Thyroid gland (tissue), 4 donors: ENCODE measurements around the gene NMNAT1. TPM values are rescaled to one million over a fixed set of nuclear protein-coding genes. Genes with fewer than 3 reads are reported as not detected.
"Not testable (repeated sequence)": the region's sequence is repeated elsewhere in the genome, so short reads cannot be mapped to it uniquely, and the experiment has no call there.

Experiments
- DNase-seq, 2 donors: peaks; one replicate each; pipeline ENCODE4 v3.0.0-alpha.2; 2019
- H3K27ac ChIP-seq, 3 donors: fragments of 200-600 bp; sonication (generic); 1 replicate in 2 of 3; 2 replicates in 1 of 3; pipeline ENCODE4 v1.5.1; 2016 to 2019; ENCODE audit warnings: mild to moderate bottlenecking in 1 of 3, moderate library complexity in 1 of 3
- H3K27me3 ChIP-seq: fragments of 200-600 bp; sonication (generic); one replicate; pipeline ENCODE4 v1.5.1; 2019
- H3K36me3 ChIP-seq, 2 donors: fragments of 200-600 bp; sonication (generic); one replicate each; pipeline ENCODE4 v1.5.1; 2016 to 2019
- H3K4me1 ChIP-seq, 2 donors: fragments of 200-600 bp; sonication (generic); one replicate each; pipeline ENCODE4 v1.5.1; 2017 to 2019
- H3K4me3 ChIP-seq, 3 donors: fragments of 200-600 bp; sonication (generic); replicated peaks in 1 of 3; 1 replicate in 2 of 3; 2 replicates in 1 of 3; pipeline ENCODE4 v1.5.1; 2016; ENCODE audit warnings: mild to moderate bottlenecking in 1 of 3
- H3K9me3 ChIP-seq: fragments of 200-600 bp; sonication (generic); one replicate; pipeline ENCODE4 v1.5.1; 2017
- CTCF ChIP-seq, 6 experiments: fragments of 200-600 bp in 3 of 6; fragments of 450-650 bp in 3 of 6; sonication (generic) in 3 of 6; IDR thresholded peaks; one replicate each; pipeline ENCODE4 v1.5.1; 2016 to 2019; ENCODE audit warnings: antibody characterized with exemption in 6 of 6, mild to moderate bottlenecking in 2 of 6, inconsistent platforms in 1 of 6, moderate library complexity in 1 of 6
- POLR2A ChIP-seq, 2 donors: fragments of 450-650 bp; IDR thresholded peaks; one replicate each; pipeline ENCODE4 v1.6.1; 2017; ENCODE audit warnings: antibody characterized with exemption in 2 of 2, mild to moderate bottlenecking in 2 of 2, moderate library complexity in 1 of 2
- WGBS, 2 donors: methylation state at CpG; one replicate each; pipeline ENCODE4 v1.1.5; 2017; 5-methylcytosine and 5-hydroxymethylcytosine counted together
- intact Hi-C: fragments of 100-400 bp; cut with DNase I; formaldehyde crosslinking; loops from one replicate; pipeline ENCODE4 v1.15.1; 2023
- total RNA-seq, 4 donors: library from RNA; depleted of rRNA; stranded (reverse); fragments of >200 nt; gene quantifications; one replicate each; pipeline ENCODE4 v1.2.3, GENCODE V29; 2016

Gene NMNAT1
- total RNA-seq, 4 donors from 2014 or later, result 10.7 to 18.4 (median 14.7) TPM

DNA sequence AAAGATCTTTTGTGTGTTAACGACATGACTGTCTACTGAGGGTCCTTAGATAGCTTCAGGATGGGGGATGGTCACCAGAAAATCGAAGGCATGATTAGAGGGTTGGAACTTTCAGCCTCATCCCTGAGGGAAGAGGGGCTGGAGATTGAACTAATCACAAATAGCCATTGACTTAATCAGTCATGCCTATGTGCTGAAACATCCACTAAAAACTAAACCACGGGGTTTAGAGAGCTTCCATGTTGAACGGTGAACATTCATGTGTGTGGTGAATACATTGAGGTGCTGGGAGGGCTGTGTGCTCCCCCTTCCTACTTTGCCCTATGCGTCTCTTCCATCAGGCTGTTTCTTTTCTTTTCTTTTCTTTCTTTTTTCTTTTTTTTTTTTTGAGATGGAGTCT, 70.7 kb downstream of the NMNAT1 start:
- Histone ChIP-seq H3K4me3 (no peak overlapping the region), H3K4me1 (peaks cover 17 to 29% of the 10 kb centered on the region in 2 donors), H3K9me3 (no peaks in the 10 kb centered on the region), H3K27ac (peak overlapping the region; percentile 82 to 90 (median 88)), H3K36me3 (no peaks in the 10 kb centered on the region), H3K27me3 (no peaks in the 10 kb centered on the region)
- 73 to 90% methylated on average over 5 of the region's 5 CpGs for WGBS, 2 donors
- intact Hi-C loops, result no loop called here
- DNase-seq, result no peak
- TF ChIP-seq POLR2A (IDR thresholded peaks at IDR 0.05) (no peak), CTCF (IDR thresholded peaks at IDR 0.05) (no peak)

- DNase-seq, result no peak
- no peaks in the 10 kb centered on the region for H3K27me3 ChIP-seq
- intact Hi-C loops, result no loop called here
- H3K27ac ChIP-seq, result no peak overlapping the region
- H3K4me1 ChIP-seq, result peaks cover 17 to 24% of the 10 kb centered on the region in 2 donors
- H3K4me3 ChIP-seq, result no peak overlapping the region
- H3K9me3 ChIP-seq, result no peaks in the 10 kb centered on the region
- TF ChIP-seq CTCF (IDR thresholded peaks at IDR 0.05) (no peak), POLR2A (IDR thresholded peaks at IDR 0.05) (no peak)
- no peaks in the 10 kb centered on the region for H3K36me3 ChIP-seq
Observed at GRCh38 chr1:10019561-10019960, 76.3 kb downstream of the NMNAT1 start.

DNA sequence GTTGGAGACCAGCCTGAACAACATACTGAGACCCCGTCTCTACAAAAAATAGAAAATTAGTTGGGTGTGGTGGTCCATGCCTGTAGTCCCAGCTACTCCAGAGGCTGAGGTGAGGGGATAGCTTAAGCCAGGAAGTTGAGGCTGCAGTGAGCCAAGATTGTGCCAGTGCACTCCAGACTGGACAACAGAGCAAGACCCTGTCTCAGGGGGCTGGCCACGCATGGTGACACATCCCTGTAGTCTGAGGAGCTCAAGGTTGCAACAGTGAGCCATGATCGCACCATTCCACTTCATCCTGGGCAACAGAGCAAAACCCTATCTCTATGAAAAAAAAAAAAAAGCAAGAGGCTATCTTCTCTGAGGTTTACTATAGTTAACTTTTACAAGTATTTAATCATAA, 76.8 kb downstream of the NMNAT1 start:
- WGBS, 2 donors, result 85 to 99% methylated on average over 3 of the region's 3 CpGs
- H3K4me3 ChIP-seq, result no peak overlapping the region
- no peak for DNase-seq
- no peaks in the 10 kb centered on the region for H3K36me3 ChIP-seq
- no peaks in the 10 kb centered on the region for H3K27me3 ChIP-seq
- TF ChIP-seq POLR2A (IDR thresholded peaks at IDR 0.05) (no peak), CTCF (IDR thresholded peaks at IDR 0.05) (no peak)
- intact Hi-C loops, result no loop called here
- H3K27ac ChIP-seq, result no peak overlapping the region
- no peaks in the 10 kb centered on the region for H3K9me3 ChIP-seq
- H3K4me1 ChIP-seq, result peaks cover 17 to 24% of the 10 kb centered on the region in 2 donors

- H3K27ac ChIP-seq, intact Hi-C loops, H3K36me3 ChIP-seq, DNase-seq, H3K9me3 ChIP-seq, H3K4me3 ChIP-seq, H3K27me3 ChIP-seq: not testable (repeated sequence)
- WGBS, 2 donors, result 75 to 85% methylated on average over 2 of the region's 2 CpGs
- H3K4me1 ChIP-seq, result peaks cover 17 to 24% of the 10 kb centered on the region in 2 donors
Observed at GRCh38 chr1:10020678-10021077, 77.4 kb downstream of the NMNAT1 start.

DNA sequence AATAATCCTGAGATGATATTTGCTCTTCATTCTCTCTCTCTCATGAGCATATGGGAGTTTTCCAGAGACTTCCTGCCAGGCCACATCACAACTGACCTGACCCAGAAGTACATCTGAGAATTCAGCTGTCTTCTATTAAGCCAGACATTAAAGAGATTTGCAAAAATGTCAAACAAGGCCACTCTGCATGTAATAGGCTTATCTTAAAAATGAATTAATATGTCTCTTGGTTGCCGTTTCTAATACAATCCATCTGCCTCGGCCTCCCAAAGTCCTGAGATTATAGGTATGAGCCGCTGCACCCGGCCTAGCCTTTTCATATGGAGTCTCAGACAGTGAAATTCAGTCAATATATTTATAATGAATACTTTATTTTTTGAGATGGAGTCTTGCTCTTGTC, 78.7 kb downstream of the NMNAT1 start:
- H3K9me3 ChIP-seq, H3K27ac ChIP-seq, DNase-seq, H3K27me3 ChIP-seq, H3K36me3 ChIP-seq, intact Hi-C loops, H3K4me3 ChIP-seq: not testable (repeated sequence)
- peaks cover 7 to 11% of the 10 kb centered on the region in 2 donors for H3K4me1 ChIP-seq
- 88 to 90% methylated on average over 4 of the region's 4 CpGs for WGBS, 2 donors

GRCh38 chr1:10022656-10023055, 79.4 kb downstream of the NMNAT1 start:
- no peaks in the 10 kb centered on the region for H3K9me3 ChIP-seq
- no peak overlapping the region for H3K4me3 ChIP-seq
- no peak overlapping the region for H3K27ac ChIP-seq
- no peaks in the 10 kb centered on the region for H3K27me3 ChIP-seq
- 90 to 95% methylated on average over 7 of the region's 7 CpGs for WGBS, 2 donors
- no peak for TF ChIP-seq POLR2A (IDR thresholded peaks at IDR 0.05)
- no peak for TF ChIP-seq CTCF (IDR thresholded peaks at IDR 0.05)
- peaks cover 7 to 11% of the 10 kb centered on the region in 2 donors for H3K4me1 ChIP-seq
- intact Hi-C loops, result no loop called here
- H3K36me3 ChIP-seq, result no peaks in the 10 kb centered on the region
- no peak for DNase-seq
